HepG2 (cell line): Measurements from ENCODE around the gene KATNB1. TPM values are rescaled to one million over a fixed set of nuclear protein-coding genes. Genes with fewer than 3 reads are reported as not detected.
A peak's percentile ranks its signal among the peaks of the same experiment; 100 is the strongest.

Source experiments
- EP300 ChIP-seq, 3 experiments: sonication (generic) in 1 of 3; formaldehyde crosslinking in 1 of 3; IDR thresholded peaks; 2 replicates each; pipeline versions ENCODE4 v1.5.1 to v1.6.1; 2011 to 2020; ENCODE audit warnings: low read depth in 2 of 3, low read length in 2 of 3, borderline replicate concordance in 1 of 3, improper control_type of control experiment in 1 of 3, mild to moderate bottlenecking in 1 of 3, missing genetic modification reagents in 1 of 3, moderate library complexity in 1 of 3
- HNF4G ChIP-seq, 2 experiments: sonication (generic) in 1 of 2; formaldehyde crosslinking in 1 of 2; IDR thresholded peaks; 2 replicates each; pipeline versions ENCODE4 v1.4.0 to v1.6.1; 2011 to 2020; ENCODE audit warnings: borderline replicate concordance in 2 of 2, low read depth in 2 of 2, mild to moderate bottlenecking in 2 of 2, low read length in 1 of 2, missing genetic modification reagents in 1 of 2, moderate library complexity in 1 of 2
- KAT2B ChIP-seq: fragments of 150-350 bp; IDR thresholded peaks from 2 replicates; pipeline ENCODE4 v1.6.1; 2014; ENCODE audit warnings: low read depth, low read length, borderline replicate concordance
- KLF11 ChIP-seq: IDR thresholded peaks from 2 replicates; pipeline ENCODE4 v1.6.1; 2016; ENCODE audit warnings: missing compliant biosample characterization
- NCOA2 ChIP-seq: sonication (generic); formaldehyde crosslinking; IDR thresholded peaks from 2 replicates; pipeline ENCODE4 v1.8.0; 2022; ENCODE audit warnings: inconsistent platforms
- NFRKB ChIP-seq: fragments of 450-650 bp; IDR thresholded peaks from 2 replicates; pipeline ENCODE4 v1.6.1; 2017
- NFYC ChIP-seq: IDR thresholded peaks from 2 replicates; pipeline ENCODE4 v1.6.1; 2016; ENCODE audit warnings: missing genetic modification reagents, missing compliant biosample characterization
- NR2F1 ChIP-seq, 2 experiments: fragments of 450-650 bp in 1 of 2; formaldehyde crosslinking in 1 of 2; IDR thresholded peaks; 2 replicates each; pipeline versions ENCODE4 v1.5.0 to v1.6.1; 2016 to 2020; ENCODE audit warnings: mild to moderate bottlenecking in 1 of 2, missing compliant biosample characterization in 1 of 2, missing genetic modification reagents in 1 of 2, moderate library complexity in 1 of 2
- PRMT3 ChIP-seq: sonication (generic); formaldehyde crosslinking; IDR thresholded peaks from 2 replicates; pipeline ENCODE4 v1.8.1; 2022; ENCODE audit warnings: low read depth, mild to moderate bottlenecking, moderate library complexity, missing genetic modification reagents, borderline replicate concordance
- ZNF333 ChIP-seq: sonication (generic); formaldehyde crosslinking; IDR thresholded peaks from 2 replicates; pipeline ENCODE4 v1.4.0; 2020; ENCODE audit warnings: mild to moderate bottlenecking, missing genetic modification reagents, borderline replicate concordance
- ZNF747 ChIP-seq: sonication (generic); formaldehyde crosslinking; IDR thresholded peaks from 2 replicates; pipeline ENCODE4 v1.8.1; 2023; ENCODE audit warnings: missing genetic modification reagents, mild to moderate bottlenecking, borderline replicate concordance
- polyA plus RNA-seq, 8 experiments: library from polyadenylated mRNA; depleted of rRNA in 3 of 8; stranded (reverse) in 7 of 8; unstranded in 1 of 8; fragments of >200 nt; fragmentation: Illumina TruSeq in 4 of 8; extraction: Trizol in 4 of 8; gene quantifications; 2 replicates each; pipeline versions ENCODE4 v1.2.1 to v1.2.3, GENCODE V29; 2011 to 2016; ENCODE audit warnings: low read depth in 4 of 8, missing spikeins in 1 of 8, mixed read lengths in 1 of 8; ENCODE audit not compliant: insufficient read depth in 1 of 8
- total RNA-seq, 5 experiments: library from RNA; depleted of rRNA; stranded (reverse); fragments of >200 nt; fragmentation: Illumina TruSeq; extraction: Trizol; gene quantifications; 2 replicates each; pipeline ENCODE4 v1.2.3, GENCODE V29; 2016; ENCODE audit warnings: low read depth in 1 of 5
- TF ChIP-seq, protein P1 (sequence below): sonication (generic); formaldehyde crosslinking; IDR thresholded peaks from 2 replicates; pipeline ENCODE4 v1.5.1; 2020; ENCODE audit warnings: mild to moderate bottlenecking, missing genetic modification reagents, moderate library complexity
- TF ChIP-seq, protein P2 (sequence below): sonication (generic); formaldehyde crosslinking; IDR thresholded peaks from 2 replicates; pipeline ENCODE4 v1.4.0; 2020; ENCODE audit warnings: missing genetic modification reagents, borderline replicate concordance
- TF ChIP-seq, protein P3 (sequence below): IDR thresholded peaks from 2 replicates; pipeline ENCODE4 v1.6.1; 2016; ENCODE audit warnings: low read depth, missing genetic modification reagents, missing compliant biosample characterization

The KATNB1 gene
- total and polyA plus RNA-seq, 2 of the 13 experiments (the other 11 are each of a cell fraction or from before 2014, with no cell fraction given) = 31.5 to 43.5 TPM

DNA sequence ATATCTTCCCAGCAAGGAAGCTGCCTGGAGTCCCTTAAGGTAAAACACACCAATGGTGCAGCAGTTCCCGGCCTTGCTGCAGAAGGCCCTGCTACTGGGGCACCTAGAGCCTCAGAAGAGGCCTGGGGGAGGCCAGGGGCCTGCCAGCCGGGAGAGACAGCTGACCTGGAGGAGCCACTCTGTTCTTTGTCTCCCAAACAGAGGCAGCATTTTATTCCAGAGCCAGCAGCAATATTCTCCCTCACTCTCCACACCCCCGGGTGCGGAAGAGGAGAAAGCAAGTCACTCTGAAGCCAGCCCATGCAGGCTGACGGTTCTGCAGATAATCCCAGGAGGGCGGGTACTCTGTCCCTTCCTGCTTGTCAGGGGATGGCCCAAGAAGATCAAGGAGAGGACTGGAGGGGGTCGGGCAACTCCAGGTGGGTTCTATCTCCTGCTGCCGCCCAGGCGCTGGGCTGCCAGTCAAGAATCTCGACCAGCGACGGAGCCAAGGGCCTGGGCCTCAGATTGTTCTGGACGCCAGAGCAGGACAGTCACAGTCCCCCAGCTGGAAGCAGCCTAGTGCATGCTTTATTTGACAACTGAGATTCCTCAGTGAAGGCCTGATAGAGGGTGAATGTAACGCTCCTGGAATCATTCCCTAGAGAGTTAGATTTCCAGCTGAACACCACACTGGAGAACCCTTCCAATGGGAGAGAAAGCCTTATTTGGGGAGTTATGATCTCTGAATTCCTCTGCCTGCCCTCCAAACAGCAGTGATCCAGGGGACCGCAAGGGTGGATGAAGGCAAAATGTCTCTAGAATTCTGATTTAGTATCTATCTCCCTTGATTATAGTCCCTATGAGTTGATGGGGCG is 67.8 kb downstream of the KATNB1 start (continued):
- TF ChIP-seq, protein P1, sequence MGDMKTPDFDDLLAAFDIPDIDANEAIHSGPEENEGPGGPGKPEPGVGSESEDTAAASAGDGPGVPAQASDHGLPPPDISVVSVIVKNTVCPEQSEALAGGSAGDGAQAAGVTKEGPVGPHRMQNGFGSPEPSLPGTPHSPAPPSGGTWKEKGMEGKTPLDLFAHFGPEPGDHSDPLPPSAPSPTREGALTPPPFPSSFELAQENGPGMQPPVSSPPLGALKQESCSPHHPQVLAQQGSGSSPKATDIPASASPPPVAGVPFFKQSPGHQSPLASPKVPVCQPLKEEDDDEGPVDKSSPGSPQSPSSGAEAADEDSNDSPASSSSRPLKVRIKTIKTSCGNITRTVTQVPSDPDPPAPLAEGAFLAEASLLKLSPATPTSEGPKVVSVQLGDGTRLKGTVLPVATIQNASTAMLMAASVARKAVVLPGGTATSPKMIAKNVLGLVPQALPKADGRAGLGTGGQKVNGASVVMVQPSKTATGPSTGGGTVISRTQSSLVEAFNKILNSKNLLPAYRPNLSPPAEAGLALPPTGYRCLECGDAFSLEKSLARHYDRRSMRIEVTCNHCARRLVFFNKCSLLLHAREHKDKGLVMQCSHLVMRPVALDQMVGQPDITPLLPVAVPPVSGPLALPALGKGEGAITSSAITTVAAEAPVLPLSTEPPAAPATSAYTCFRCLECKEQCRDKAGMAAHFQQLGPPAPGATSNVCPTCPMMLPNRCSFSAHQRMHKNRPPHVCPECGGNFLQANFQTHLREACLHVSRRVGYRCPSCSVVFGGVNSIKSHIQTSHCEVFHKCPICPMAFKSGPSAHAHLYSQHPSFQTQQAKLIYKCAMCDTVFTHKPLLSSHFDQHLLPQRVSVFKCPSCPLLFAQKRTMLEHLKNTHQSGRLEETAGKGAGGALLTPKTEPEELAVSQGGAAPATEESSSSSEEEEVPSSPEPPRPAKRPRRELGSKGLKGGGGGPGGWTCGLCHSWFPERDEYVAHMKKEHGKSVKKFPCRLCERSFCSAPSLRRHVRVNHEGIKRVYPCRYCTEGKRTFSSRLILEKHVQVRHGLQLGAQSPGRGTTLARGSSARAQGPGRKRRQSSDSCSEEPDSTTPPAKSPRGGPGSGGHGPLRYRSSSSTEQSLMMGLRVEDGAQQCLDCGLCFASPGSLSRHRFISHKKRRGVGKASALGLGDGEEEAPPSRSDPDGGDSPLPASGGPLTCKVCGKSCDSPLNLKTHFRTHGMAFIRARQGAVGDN (CRISPR knock-in tag) = peak; percentile 86
- TF ChIP-seq EP300 (IDR thresholded peaks at IDR 0.05; ENCODE audit: low read depth in 2 of 2, low read length in 2 of 2) (no peak), EP300 (CRISPR knock-in tag; IDR thresholded peaks at IDR 0.05; ENCODE audit: borderline replicate concordance) (no peak), NFRKB (no peak), ZNF747 (no peak), NFYC (CRISPR knock-in tag) (peak; percentile 22; the same call in 1 of the 2 replicates), PRMT3 (no peak), ZNF333 (peak; percentile 4; the same call in 1 of the 2 replicates), NCOA2 (peak; percentile 12; the same call in 1 of the 2 replicates), HNF4G (IDR thresholded peaks at IDR 0.05; ENCODE audit: borderline replicate concordance, low read depth, low read length) (no peak), HNF4G (CRISPR knock-in tag; IDR thresholded peaks at IDR 0.05; ENCODE audit: borderline replicate concordance, low read depth) (no peak), KLF11 (0 out of 2 replicates have a peak, but pooled peaks have one; percentile 3), KAT2B (no peak), NR2F1 (CRISPR knock-in tag; IDR thresholded peaks at IDR 0.05) (no peak)
- TF ChIP-seq, protein P2, sequence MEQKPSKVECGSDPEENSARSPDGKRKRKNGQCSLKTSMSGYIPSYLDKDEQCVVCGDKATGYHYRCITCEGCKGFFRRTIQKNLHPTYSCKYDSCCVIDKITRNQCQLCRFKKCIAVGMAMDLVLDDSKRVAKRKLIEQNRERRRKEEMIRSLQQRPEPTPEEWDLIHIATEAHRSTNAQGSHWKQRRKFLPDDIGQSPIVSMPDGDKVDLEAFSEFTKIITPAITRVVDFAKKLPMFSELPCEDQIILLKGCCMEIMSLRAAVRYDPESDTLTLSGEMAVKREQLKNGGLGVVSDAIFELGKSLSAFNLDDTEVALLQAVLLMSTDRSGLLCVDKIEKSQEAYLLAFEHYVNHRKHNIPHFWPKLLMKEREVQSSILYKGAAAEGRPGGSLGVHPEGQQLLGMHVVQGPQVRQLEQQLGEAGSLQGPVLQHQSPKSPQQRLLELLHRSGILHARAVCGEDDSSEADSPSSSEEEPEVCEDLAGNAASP (CRISPR knock-in tag) = no peak
- TF ChIP-seq, protein P3, sequence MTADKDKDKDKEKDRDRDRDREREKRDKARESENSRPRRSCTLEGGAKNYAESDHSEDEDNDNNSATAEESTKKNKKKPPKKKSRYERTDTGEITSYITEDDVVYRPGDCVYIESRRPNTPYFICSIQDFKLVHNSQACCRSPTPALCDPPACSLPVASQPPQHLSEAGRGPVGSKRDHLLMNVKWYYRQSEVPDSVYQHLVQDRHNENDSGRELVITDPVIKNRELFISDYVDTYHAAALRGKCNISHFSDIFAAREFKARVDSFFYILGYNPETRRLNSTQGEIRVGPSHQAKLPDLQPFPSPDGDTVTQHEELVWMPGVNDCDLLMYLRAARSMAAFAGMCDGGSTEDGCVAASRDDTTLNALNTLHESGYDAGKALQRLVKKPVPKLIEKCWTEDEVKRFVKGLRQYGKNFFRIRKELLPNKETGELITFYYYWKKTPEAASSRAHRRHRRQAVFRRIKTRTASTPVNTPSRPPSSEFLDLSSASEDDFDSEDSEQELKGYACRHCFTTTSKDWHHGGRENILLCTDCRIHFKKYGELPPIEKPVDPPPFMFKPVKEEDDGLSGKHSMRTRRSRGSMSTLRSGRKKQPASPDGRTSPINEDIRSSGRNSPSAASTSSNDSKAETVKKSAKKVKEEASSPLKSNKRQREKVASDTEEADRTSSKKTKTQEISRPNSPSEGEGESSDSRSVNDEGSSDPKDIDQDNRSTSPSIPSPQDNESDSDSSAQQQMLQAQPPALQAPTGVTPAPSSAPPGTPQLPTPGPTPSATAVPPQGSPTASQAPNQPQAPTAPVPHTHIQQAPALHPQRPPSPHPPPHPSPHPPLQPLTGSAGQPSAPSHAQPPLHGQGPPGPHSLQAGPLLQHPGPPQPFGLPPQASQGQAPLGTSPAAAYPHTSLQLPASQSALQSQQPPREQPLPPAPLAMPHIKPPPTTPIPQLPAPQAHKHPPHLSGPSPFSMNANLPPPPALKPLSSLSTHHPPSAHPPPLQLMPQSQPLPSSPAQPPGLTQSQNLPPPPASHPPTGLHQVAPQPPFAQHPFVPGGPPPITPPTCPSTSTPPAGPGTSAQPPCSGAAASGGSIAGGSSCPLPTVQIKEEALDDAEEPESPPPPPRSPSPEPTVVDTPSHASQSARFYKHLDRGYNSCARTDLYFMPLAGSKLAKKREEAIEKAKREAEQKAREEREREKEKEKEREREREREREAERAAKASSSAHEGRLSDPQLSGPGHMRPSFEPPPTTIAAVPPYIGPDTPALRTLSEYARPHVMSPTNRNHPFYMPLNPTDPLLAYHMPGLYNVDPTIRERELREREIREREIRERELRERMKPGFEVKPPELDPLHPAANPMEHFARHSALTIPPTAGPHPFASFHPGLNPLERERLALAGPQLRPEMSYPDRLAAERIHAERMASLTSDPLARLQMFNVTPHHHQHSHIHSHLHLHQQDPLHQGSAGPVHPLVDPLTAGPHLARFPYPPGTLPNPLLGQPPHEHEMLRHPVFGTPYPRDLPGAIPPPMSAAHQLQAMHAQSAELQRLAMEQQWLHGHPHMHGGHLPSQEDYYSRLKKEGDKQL (CRISPR knock-in tag) = 0 out of 2 replicates have a peak, but pooled peaks have one; percentile 21
